GM13977 (cell line): ENCODE measurements around the gene B3GLCT.
A peak's percentile ranks its signal among the peaks of the same experiment; 100 is the strongest.

Experiments
- DNase-seq: peaks from one replicate; pipeline ENCODE4 v3.0.0; 2012; ENCODE audit warnings: low spot score
- CTCF ChIP-seq: IDR thresholded peaks from 2 replicates; pipeline ENCODE4 v1.5.1; 2012; ENCODE audit warnings: mild to moderate bottlenecking, control low read depth; ENCODE audit not compliant: insufficient read depth; ENCODE audit errors: extremely low read depth, missing control alignments
- in situ Hi-C: fragments of 300-500 bp; cut with MboI; formaldehyde crosslinking; loops from one replicate; pipeline ENCODE4 v1.12.0; 2022; ENCODE audit warnings: low sequenced_read_pairs, low pct_unique_long_range_greater_than_20kb, mixed read lengths, inconsistent platforms; ENCODE audit not compliant: unreplicated experiment

B3GLCT gene

DNA sequence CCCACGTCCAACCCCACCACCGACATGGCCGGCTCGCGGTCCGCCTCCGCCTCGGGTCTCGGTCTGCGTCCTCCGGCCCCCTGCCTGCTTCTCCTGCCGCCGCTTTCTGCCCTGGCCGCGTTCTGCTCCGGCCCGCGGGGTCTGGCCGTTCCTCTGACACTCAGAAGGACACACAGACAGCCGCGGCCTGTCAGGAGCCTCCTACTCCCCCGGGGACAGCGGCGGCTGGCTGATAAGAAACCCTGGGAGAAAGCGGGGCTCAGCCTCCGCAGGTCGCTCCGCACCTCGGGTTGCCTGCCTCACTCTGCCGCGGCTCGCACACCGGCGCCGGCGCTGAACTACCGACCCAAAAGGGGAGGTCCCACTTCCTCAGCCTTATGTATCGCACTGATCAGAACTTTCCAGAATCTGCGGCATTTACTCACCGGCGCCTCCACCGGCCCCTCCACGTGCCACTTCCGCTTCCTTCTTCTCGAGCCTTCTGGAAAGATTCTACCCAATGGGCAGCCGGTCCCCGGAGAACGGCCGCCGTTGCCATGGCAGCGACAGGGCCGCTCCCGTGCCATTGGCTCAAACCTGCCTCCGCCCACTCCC lies 38.1 kb upstream of the B3GLCT start, which contains the start of gene HSPH1:
Gene HSPH1, minus strand, starts transcription at position 348 of the 594 bp plus-strand sequence. Its CDS starts 322 bp downstream, at position 26.
- in situ Hi-C loops, result no loop called here
- TF ChIP-seq CTCF, result no peak

GRCh38 chr13:31162151-31163008 lies 37.4 kb upstream of the B3GLCT start:
- DNase-seq, result peak; percentile 91
- in situ Hi-C loops, result no loop called here
- TF ChIP-seq CTCF, result no peak

More for the DNA sequence above, 38.1 kb upstream of the B3GLCT start, which contains the start of gene HSPH1:
- DNase-seq, result peak; percentile 95

DNA sequence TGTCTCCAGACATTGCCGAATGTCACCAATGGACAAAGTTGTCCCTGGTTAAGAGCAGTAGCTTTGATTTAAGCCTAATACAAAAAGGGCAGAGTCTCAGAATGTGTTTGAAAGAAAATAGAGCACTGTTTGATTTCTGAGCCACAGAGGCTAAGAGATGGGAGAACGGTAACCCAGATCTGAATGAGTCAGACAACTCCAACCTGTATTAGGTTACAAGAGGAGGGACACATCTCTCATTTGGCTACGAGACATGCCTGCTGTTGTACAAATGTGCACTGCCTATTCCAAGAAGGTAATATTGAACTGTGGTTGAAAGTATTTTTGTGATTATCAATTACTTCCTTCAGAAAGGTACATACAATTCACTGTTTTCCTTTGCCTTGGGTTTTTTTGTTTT lies 33.2 kb upstream of the B3GLCT start:
- in situ Hi-C loops, result no loop called here
- DNase-seq, result no peak
- TF ChIP-seq CTCF, result no peak

GRCh38 chr13:31167490-31167889 lies 32.3 kb upstream of the B3GLCT start:
- in situ Hi-C loops, result no loop called here
- no peak for TF ChIP-seq CTCF
- no peak for DNase-seq

GRCh38 chr13:31168166-31168565 lies 31.6 kb upstream of the B3GLCT start:
- TF ChIP-seq CTCF, result no peak
- in situ Hi-C loops, result no loop called here
- peak; percentile 33 for DNase-seq

DNA sequence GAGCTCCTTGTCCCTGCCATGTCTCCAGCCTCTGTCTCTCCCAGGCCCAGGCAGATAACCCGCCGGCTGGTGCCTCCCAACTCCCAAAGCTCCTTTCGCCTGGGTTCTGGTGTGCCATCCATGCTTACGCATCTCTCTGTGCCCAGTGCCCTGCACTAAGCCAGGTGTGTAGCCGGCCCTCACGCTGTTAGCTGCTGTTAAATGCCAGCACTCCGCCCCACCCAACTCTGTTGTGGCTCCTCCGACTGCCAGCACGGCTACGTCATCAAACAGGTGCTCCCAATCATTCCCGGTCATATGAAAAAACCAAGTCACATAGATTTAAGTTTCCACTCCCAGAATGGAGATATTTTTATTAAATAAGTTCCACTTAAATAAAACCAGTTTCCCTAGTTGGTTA lies 31.0 kb upstream of the B3GLCT start:
- TF ChIP-seq CTCF, result no peak
- no peak for DNase-seq
- in situ Hi-C loops, result no loop called here
